Subcutaneous abdominal adipose tissue (tissue), 5 donors: ENCODE measurements around the gene GREM1.

Experiments used
- H3K27ac ChIP-seq: one replicate; pipeline ENCODE4 v1.7.0; 2013; ENCODE audit warnings: low read depth, mild to moderate bottlenecking, inconsistent platforms, low read length, moderate library complexity
- H3K27me3 ChIP-seq, 5 donors: one replicate each; pipeline ENCODE4 v1.7.0; 2013; ENCODE audit warnings: low read length in 5 of 5, inconsistent platforms in 1 of 5; ENCODE audit not compliant: control insufficient read depth in 5 of 5, insufficient read depth in 4 of 5
- H3K36me3 ChIP-seq, 5 donors: one replicate each; pipeline ENCODE4 v1.7.0; 2013; ENCODE audit warnings: low read length in 5 of 5; ENCODE audit not compliant: control insufficient read depth in 5 of 5, insufficient read depth in 5 of 5
- H3K4me1 ChIP-seq, 5 donors: one replicate each; pipeline ENCODE4 v1.7.0; 2013; ENCODE audit warnings: low read length in 5 of 5, mild to moderate bottlenecking in 3 of 5, moderate library complexity in 1 of 5; ENCODE audit not compliant: control insufficient read depth in 5 of 5, insufficient read depth in 5 of 5
- H3K4me3 ChIP-seq, 5 donors: one replicate each; pipeline ENCODE4 v1.7.0; 2013; ENCODE audit warnings: low read length in 5 of 5, low read depth in 1 of 5
- H3K9ac ChIP-seq, 5 donors: one replicate each; pipeline ENCODE4 v1.7.0; 2013; ENCODE audit warnings: low read length in 5 of 5, mild to moderate bottlenecking in 4 of 5, moderate library complexity in 3 of 5
- H3K9me3 ChIP-seq, 5 donors: one replicate each; pipeline ENCODE4 v1.7.0; 2013; ENCODE audit warnings: low read length in 5 of 5; ENCODE audit not compliant: control insufficient read depth in 5 of 5
- donor health status: healthy.
- donor health status: healthy.
- donor health status: healthy.
- donor health status: healthy.
- donor health status: healthy.

Gene GREM1

GRCh38 chr15:32717426-32718226 is at the start of gene GREM1:
GREM1 (plus strand) TSS chr15:32718004; CDS start chr15:32730691, 12,687 bp downstream.
- peaks cover 0 to 25% (median 17%) of the 10 kb centered on the region in 5 donors for H3K4me1 ChIP-seq
- H3K9me3 ChIP-seq, result no peaks in the 10 kb centered on the region
- no peak within 1 kb of the TSS for H3K27ac ChIP-seq
- H3K27me3 ChIP-seq, result peaks cover 22 to 47% (median 34%) of the 10 kb centered on the region in 5 donors
- H3K36me3 ChIP-seq, result no peaks in the 10 kb centered on the region
- no peak within 1 kb of the TSS for H3K9ac ChIP-seq
- peak within 1 kb of the TSS in 3 of 5 donors; percentile 39 to 57 (median 53) for H3K4me3 ChIP-seq

- Histone ChIP-seq H3K27me3 (no peaks in the 10 kb centered on the region), H3K36me3 (no peaks in the 10 kb centered on the region), H3K4me1 (no peaks in the 10 kb centered on the region), H3K9ac (no peak overlapping the region), H3K4me3 (no peak overlapping the region), H3K27ac (no peak overlapping the region), H3K9me3 (no peaks in the 10 kb centered on the region)
Measured at GRCh38 chr15:32668942-32669341, 48.9 kb upstream of the GREM1 start.

GRCh38 chr15:32669896-32670611 is 47.8 kb upstream of the GREM1 start:
- H3K4me3 ChIP-seq, result no peak overlapping the region
- H3K36me3 ChIP-seq, result no peaks in the 10 kb centered on the region
- H3K27me3 ChIP-seq, result no peaks in the 10 kb centered on the region
- H3K9ac ChIP-seq, result no peak overlapping the region
- no peak overlapping the region for H3K27ac ChIP-seq
- no peaks in the 10 kb centered on the region for H3K9me3 ChIP-seq
- no peaks in the 10 kb centered on the region for H3K4me1 ChIP-seq

GRCh38 chr15:32670623-32671022 is 47.2 kb upstream of the GREM1 start:
- H3K4me1 ChIP-seq, result no peaks in the 10 kb centered on the region
- no peak overlapping the region for H3K27ac ChIP-seq
- H3K4me3 ChIP-seq, result no peak overlapping the region
- no peaks in the 10 kb centered on the region for H3K27me3 ChIP-seq
- no peak overlapping the region for H3K9ac ChIP-seq
- H3K9me3 ChIP-seq, result no peaks in the 10 kb centered on the region
- no peaks in the 10 kb centered on the region for H3K36me3 ChIP-seq

GRCh38 chr15:32671339-32672325 is 46.2 kb upstream of the GREM1 start:
- H3K4me3 ChIP-seq, result no peak overlapping the region
- no peak overlapping the region for H3K27ac ChIP-seq
- no peaks in the 10 kb centered on the region for H3K36me3 ChIP-seq
- no peak overlapping the region for H3K9ac ChIP-seq
- no peaks in the 10 kb centered on the region for H3K27me3 ChIP-seq
- H3K9me3 ChIP-seq, result no peaks in the 10 kb centered on the region
- H3K4me1 ChIP-seq, result no peaks in the 10 kb centered on the region

GRCh38 chr15:32674681-32675080 is 43.1 kb upstream of the GREM1 start:
- no peak overlapping the region for H3K4me3 ChIP-seq
- H3K27ac ChIP-seq, result no peak overlapping the region
- no peaks in the 10 kb centered on the region for H3K4me1 ChIP-seq
- no peaks in the 10 kb centered on the region for H3K9me3 ChIP-seq
- no peaks in the 10 kb centered on the region for H3K36me3 ChIP-seq
- H3K9ac ChIP-seq, result no peak overlapping the region
- no peaks in the 10 kb centered on the region for H3K27me3 ChIP-seq

GRCh38 chr15:32675466-32675865 is 42.3 kb upstream of the GREM1 start:
- no peaks in the 10 kb centered on the region for H3K36me3 ChIP-seq
- no peaks in the 10 kb centered on the region for H3K9me3 ChIP-seq
- H3K27me3 ChIP-seq, result no peaks in the 10 kb centered on the region
- no peak overlapping the region for H3K27ac ChIP-seq
- no peak overlapping the region for H3K4me3 ChIP-seq
- no peaks in the 10 kb centered on the region for H3K4me1 ChIP-seq
- H3K9ac ChIP-seq, result no peak overlapping the region

- no peaks in the 10 kb centered on the region for H3K36me3 ChIP-seq
- no peak overlapping the region for H3K4me3 ChIP-seq
- no peak overlapping the region for H3K9ac ChIP-seq
- H3K27me3 ChIP-seq, result no peaks in the 10 kb centered on the region
- H3K9me3 ChIP-seq, result no peaks in the 10 kb centered on the region
- H3K4me1 ChIP-seq, result no peaks in the 10 kb centered on the region
- no peak overlapping the region for H3K27ac ChIP-seq
Measured at GRCh38 chr15:32676169-32676568, 41.6 kb upstream of the GREM1 start.

GRCh38 chr15:32677238-32677750 is 40.5 kb upstream of the GREM1 start:
- Histone ChIP-seq H3K4me3 (no peak overlapping the region), H3K36me3 (no peaks in the 10 kb centered on the region), H3K4me1 (peaks cover 0 to 6% (median 4%) of the 10 kb centered on the region in 5 donors), H3K27me3 (no peaks in the 10 kb centered on the region), H3K9ac (no peak overlapping the region), H3K27ac (no peak overlapping the region), H3K9me3 (no peaks in the 10 kb centered on the region)
